Measurements from ENCODE around the gene HASPIN. TPM values are rescaled to one million over a fixed set of nuclear protein-coding genes. Genes with fewer than 3 reads are reported as not detected.

Gene HASPIN
- total RNA-seq, 1 donor from 2014 or later = 22.9 TPM

GRCh38 chr17:3739422-3740124 is 15.9 kb downstream of the HASPIN start:
- DNase-seq (ENCODE audit: low read depth, low spot score) = no peak
- H3K27me3 Mint-ChIP-seq (ENCODE audit: low read depth) = peaks cover 14% of the 10 kb centered on the region
- no peak overlapping the region for H3K27ac Mint-ChIP-seq (ENCODE audit: unreplicated experiment)
- no peak for TF ChIP-seq CTCF (conservative IDR thresholded peaks at IDR 0.05)
- no peaks in the 10 kb centered on the region for H3K9me3 Mint-ChIP-seq
- no peaks in the 10 kb centered on the region for H3K36me3 Mint-ChIP-seq (ENCODE audit: low read depth)
- H3K4me1 Mint-ChIP-seq = peaks cover 16% of the 10 kb centered on the region
- H3K4me3 Mint-ChIP-seq = no peak overlapping the region

GRCh38 chr17:3740611-3741073 is 16.9 kb downstream of the HASPIN start:
- Mint-ChIP-seq H3K9me3 (no peaks in the 10 kb centered on the region), H3K27me3 (ENCODE audit: low read depth) (peaks cover 14% of the 10 kb centered on the region), H3K27ac (ENCODE audit: unreplicated experiment) (no peak overlapping the region), H3K4me3 (no peak overlapping the region), H3K36me3 (ENCODE audit: low read depth) (no peaks in the 10 kb centered on the region), H3K4me1 (peaks cover 16% of the 10 kb centered on the region)
- no peak for DNase-seq (ENCODE audit: low read depth, low spot score)
- TF ChIP-seq CTCF (conservative IDR thresholded peaks at IDR 0.05) = no peak

- H3K4me3 Mint-ChIP-seq = no peak overlapping the region
- no peaks in the 10 kb centered on the region for H3K36me3 Mint-ChIP-seq (ENCODE audit: low read depth)
- no peaks in the 10 kb centered on the region for H3K9me3 Mint-ChIP-seq
- H3K4me1 Mint-ChIP-seq = no peaks in the 10 kb centered on the region
- no peak for TF ChIP-seq CTCF (conservative IDR thresholded peaks at IDR 0.05)
- no peak overlapping the region for H3K27ac Mint-ChIP-seq (ENCODE audit: unreplicated experiment)
- no peaks in the 10 kb centered on the region for H3K27me3 Mint-ChIP-seq (ENCODE audit: low read depth)
- DNase-seq (ENCODE audit: low read depth, low spot score) = no peak
Observed at GRCh38 chr17:3744014-3744413, 20.3 kb downstream of the HASPIN start.

- Mint-ChIP-seq H3K9me3 (no peaks in the 10 kb centered on the region), H3K27ac (ENCODE audit: unreplicated experiment) (no peak overlapping the region), H3K27me3 (ENCODE audit: low read depth) (no peaks in the 10 kb centered on the region), H3K36me3 (ENCODE audit: low read depth) (no peaks in the 10 kb centered on the region), H3K4me1 (no peaks in the 10 kb centered on the region), H3K4me3 (no peak overlapping the region)
- TF ChIP-seq CTCF (conservative IDR thresholded peaks at IDR 0.05) = no peak
- no peak for DNase-seq (ENCODE audit: low read depth, low spot score)
Observed at GRCh38 chr17:3745071-3745470, 21.4 kb downstream of the HASPIN start.

DNA sequence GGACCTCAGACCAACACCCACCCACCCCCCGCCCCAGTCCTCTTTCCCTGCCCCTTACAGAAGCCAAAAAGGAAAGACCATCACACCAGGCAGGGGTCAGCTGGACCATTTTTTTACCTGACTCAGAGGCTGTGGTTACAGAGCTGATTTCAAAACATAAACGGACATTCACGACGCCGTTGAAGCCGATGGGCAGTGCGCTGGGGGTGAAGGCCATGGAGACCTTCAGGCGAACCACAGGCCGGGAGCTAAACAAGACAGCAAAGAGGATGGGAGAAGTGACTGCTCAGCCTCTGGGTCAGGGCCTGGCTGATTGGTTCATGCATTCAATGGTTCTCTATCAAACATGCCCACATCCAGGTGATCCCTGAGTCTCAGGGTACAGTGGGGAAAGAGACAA is 24.1 kb downstream of the HASPIN start:
- no peaks in the 10 kb centered on the region for H3K36me3 Mint-ChIP-seq (ENCODE audit: low read depth)
- no peak for TF ChIP-seq CTCF (conservative IDR thresholded peaks at IDR 0.05)
- H3K4me3 Mint-ChIP-seq = no peak overlapping the region
- peak overlapping the region; percentile 75 for H3K27ac Mint-ChIP-seq (ENCODE audit: unreplicated experiment)
- no peaks in the 10 kb centered on the region for H3K9me3 Mint-ChIP-seq
- no peaks in the 10 kb centered on the region for H3K4me1 Mint-ChIP-seq
- no peaks in the 10 kb centered on the region for H3K27me3 Mint-ChIP-seq (ENCODE audit: low read depth)
- no peak for DNase-seq (ENCODE audit: low read depth, low spot score)
